Adrenal gland (tissue), 5 donors: ENCODE data around the gene PGAP1.

Experiments
- POLR2A ChIP-seq, 2 donors: fragments of 450-650 bp; IDR thresholded peaks; one replicate each; pipeline ENCODE4 v1.6.1; 2017; ENCODE audit warnings: antibody characterized with exemption in 2 of 2, mild to moderate bottlenecking in 2 of 2, moderate library complexity in 1 of 2
- TF ChIP-seq, protein P1 (sequence below), 6 experiments: fragments of 450-650 bp in 4 of 6; fragments of 200-600 bp in 2 of 6; sonication (generic) in 1 of 6; IDR thresholded peaks; 1 replicate in 5 of 6; 2 replicates in 1 of 6; pipeline versions ENCODE4 v1.5.1 to v1.8.0; 2016 to 2021; ENCODE audit warnings: antibody characterized with exemption in 6 of 6, mild to moderate bottlenecking in 2 of 6, moderate library complexity in 1 of 6
- donor health status: DM: no; HTN: no; CAD: no.

GRCh38 chr2:196962325-196962724 is 35.8 kb upstream of the PGAP1 start:
- TF ChIP-seq, protein P1, sequence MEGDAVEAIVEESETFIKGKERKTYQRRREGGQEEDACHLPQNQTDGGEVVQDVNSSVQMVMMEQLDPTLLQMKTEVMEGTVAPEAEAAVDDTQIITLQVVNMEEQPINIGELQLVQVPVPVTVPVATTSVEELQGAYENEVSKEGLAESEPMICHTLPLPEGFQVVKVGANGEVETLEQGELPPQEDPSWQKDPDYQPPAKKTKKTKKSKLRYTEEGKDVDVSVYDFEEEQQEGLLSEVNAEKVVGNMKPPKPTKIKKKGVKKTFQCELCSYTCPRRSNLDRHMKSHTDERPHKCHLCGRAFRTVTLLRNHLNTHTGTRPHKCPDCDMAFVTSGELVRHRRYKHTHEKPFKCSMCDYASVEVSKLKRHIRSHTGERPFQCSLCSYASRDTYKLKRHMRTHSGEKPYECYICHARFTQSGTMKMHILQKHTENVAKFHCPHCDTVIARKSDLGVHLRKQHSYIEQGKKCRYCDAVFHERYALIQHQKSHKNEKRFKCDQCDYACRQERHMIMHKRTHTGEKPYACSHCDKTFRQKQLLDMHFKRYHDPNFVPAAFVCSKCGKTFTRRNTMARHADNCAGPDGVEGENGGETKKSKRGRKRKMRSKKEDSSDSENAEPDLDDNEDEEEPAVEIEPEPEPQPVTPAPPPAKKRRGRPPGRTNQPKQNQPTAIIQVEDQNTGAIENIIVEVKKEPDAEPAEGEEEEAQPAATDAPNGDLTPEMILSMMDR (IDR thresholded peaks at IDR 0.05): no peak
- TF ChIP-seq POLR2A (IDR thresholded peaks at IDR 0.05): no peak
